A673 (cell line): ENCODE data around the gene GATAD2B.

Source experiments
- EZH2 ChIP-seq: fragments of 200-600 bp; sonication (generic); IDR thresholded peaks from 2 replicates; pipeline ENCODE4 v1.6.1; 2017; ENCODE audit warnings: borderline replicate concordance, low read depth, mild to moderate bottlenecking, mixed read lengths, antibody characterized with exemption, low read length; ENCODE audit not compliant: poor library complexity, severe bottlenecking
- TF ChIP-seq, protein P1 (sequence below): fragments of 300-800, 200-600 bp; sonication (generic); conservative IDR thresholded peaks from 2 replicates; pipeline ENCODE4 v1.5.1; 2017; ENCODE audit warnings: low read depth, mild to moderate bottlenecking, antibody characterized with exemption, low read length, moderate library complexity, mixed read lengths

DNA sequence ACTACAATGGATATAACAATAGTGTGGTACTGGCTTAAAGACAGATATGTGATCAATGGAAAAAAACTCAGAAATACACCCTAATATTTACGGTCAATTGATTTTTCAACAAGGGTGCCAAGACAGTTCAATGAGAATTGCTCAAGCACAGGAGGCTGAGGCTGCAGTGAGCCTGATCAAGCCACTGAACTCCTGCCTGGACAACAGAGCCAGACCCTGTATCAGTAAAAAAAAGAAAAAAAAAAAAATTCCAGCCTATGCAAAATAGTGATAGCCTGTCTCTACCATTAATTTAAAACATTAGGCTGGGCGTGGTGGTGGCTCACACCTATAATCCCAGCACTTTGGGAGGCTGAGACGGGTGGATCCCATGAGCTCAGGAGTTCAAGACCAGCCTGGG, 77.6 kb downstream of the GATAD2B start:
- TF ChIP-seq, protein P1, sequence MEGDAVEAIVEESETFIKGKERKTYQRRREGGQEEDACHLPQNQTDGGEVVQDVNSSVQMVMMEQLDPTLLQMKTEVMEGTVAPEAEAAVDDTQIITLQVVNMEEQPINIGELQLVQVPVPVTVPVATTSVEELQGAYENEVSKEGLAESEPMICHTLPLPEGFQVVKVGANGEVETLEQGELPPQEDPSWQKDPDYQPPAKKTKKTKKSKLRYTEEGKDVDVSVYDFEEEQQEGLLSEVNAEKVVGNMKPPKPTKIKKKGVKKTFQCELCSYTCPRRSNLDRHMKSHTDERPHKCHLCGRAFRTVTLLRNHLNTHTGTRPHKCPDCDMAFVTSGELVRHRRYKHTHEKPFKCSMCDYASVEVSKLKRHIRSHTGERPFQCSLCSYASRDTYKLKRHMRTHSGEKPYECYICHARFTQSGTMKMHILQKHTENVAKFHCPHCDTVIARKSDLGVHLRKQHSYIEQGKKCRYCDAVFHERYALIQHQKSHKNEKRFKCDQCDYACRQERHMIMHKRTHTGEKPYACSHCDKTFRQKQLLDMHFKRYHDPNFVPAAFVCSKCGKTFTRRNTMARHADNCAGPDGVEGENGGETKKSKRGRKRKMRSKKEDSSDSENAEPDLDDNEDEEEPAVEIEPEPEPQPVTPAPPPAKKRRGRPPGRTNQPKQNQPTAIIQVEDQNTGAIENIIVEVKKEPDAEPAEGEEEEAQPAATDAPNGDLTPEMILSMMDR: no peak
- TF ChIP-seq EZH2: no peak
